Skeletal muscle satellite cell (primary cell): ENCODE data around the gene IFI27L1.

Source experiments
- H3K27me3 ChIP-seq: 2 replicates; pipeline ENCODE4 v1.7.0; 2013; ENCODE audit warnings: low read length; ENCODE audit not compliant: control insufficient read depth, insufficient read depth
- H3K36me3 ChIP-seq: 2 replicates; pipeline ENCODE4 v1.7.0; 2013; ENCODE audit warnings: mild to moderate bottlenecking, control low read depth, low read length; ENCODE audit not compliant: insufficient read depth
- H3K4me1 ChIP-seq: 2 replicates; pipeline ENCODE4 v1.7.0; 2013; ENCODE audit warnings: low read length; ENCODE audit not compliant: control insufficient read depth, insufficient read depth
- H3K4me2 ChIP-seq: 2 replicates; pipeline ENCODE4 v1.7.0; 2013; ENCODE audit warnings: mild to moderate bottlenecking, low read length
- H3K4me3 ChIP-seq: 2 replicates; pipeline ENCODE4 v1.7.0; 2013; ENCODE audit warnings: low read length
- H3K9ac ChIP-seq: 2 replicates; pipeline ENCODE4 v1.7.0; 2013; ENCODE audit warnings: mild to moderate bottlenecking, low read depth, low read length, moderate library complexity
- H3K9me3 ChIP-seq: replicated peaks from 2 replicates; pipeline ENCODE4 v1.7.0; 2013; ENCODE audit warnings: mild to moderate bottlenecking, control low read depth, low read length

Gene IFI27L1

DNA sequence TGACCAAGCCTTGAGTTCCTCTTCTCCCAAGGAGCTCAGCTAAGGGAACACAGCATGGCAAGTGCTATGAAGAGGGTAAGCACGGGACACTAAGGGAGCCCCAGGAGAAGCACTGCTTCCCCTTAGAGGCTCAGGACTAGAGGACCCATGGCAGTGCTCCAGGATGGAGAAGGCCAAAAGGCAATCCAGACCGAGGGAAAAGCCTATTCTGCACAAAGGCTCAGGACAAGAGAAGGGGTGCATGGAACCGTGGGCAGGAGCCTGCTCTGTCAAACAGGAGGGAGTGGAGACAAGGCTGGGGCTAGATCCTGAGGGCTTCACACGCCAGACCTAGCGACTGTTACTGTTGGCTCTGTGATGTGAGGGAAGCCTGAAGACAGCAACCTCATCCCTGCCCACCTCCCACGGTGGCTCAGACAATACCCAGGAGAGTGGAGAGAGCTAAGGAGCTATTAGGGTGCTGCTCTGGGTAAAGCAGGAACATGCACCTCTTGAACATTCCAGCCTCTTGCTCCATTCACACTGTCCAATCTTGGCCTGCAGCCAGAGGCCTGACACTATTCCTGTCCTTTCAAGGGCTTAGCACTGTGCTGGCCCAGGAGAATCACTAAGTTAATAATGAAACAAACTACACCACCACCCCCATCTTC lies 30.8 kb upstream of the IFI27L1 start:
- no peak overlapping the region for H3K4me3 ChIP-seq
- H3K4me1 ChIP-seq, result no peaks in the 10 kb centered on the region
- H3K27me3 ChIP-seq, result no peaks in the 10 kb centered on the region
- no peaks in the 10 kb centered on the region for H3K9me3 ChIP-seq
- no peak overlapping the region for H3K9ac ChIP-seq
- H3K36me3 ChIP-seq, result peaks cover 87% of the 10 kb centered on the region
- H3K4me2 ChIP-seq, result no peak overlapping the region

DNA sequence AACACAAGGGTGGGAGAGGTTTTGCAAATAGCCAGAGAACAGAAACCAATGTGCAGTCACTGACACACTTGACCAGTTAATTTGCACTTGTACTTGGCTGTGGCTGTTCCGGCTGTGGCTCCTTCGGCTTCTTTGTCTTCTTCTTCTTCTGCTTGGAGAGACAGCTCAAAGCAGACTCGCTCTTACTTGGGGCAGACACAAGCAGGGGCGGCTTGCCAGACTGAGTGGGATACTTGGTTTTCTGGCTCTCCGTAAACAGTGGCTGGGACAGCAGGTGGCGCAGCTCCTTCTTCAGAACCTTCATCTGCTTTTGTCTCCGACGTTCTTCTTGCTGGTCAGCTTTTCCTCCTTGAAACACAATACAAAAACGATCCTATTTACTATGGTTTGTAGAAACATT lies 30.0 kb upstream of the IFI27L1 start:
- H3K27me3 ChIP-seq, result no peaks in the 10 kb centered on the region
- H3K36me3 ChIP-seq, result peaks cover 87% of the 10 kb centered on the region
- H3K4me3 ChIP-seq, result no peak overlapping the region
- H3K9ac ChIP-seq, result no peak overlapping the region
- H3K4me2 ChIP-seq, result no peak overlapping the region
- H3K9me3 ChIP-seq, result no peaks in the 10 kb centered on the region
- H3K4me1 ChIP-seq, result no peaks in the 10 kb centered on the region

DNA sequence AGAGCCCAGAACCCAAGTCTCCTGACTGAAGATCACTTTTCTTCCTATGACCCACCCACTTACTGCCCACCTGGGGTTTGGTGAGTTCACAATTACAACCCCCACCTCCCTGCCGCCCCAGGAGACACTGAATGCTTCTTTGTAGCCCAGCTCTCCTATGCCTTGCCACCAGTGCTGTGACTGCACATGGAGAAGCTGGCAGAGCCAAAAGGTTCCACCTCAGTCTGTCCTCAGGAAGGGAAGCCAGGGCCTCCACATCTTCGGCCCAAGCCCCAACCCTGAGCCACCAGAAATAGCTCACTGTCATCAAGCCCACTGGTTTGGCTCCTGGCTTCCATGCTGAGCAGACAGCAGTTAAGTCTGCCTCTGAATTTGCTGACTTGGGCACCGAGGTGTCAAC lies 29.3 kb upstream of the IFI27L1 start:
- H3K9me3 ChIP-seq, result no peaks in the 10 kb centered on the region
- H3K9ac ChIP-seq, result no peak overlapping the region
- no peaks in the 10 kb centered on the region for H3K27me3 ChIP-seq
- H3K4me2 ChIP-seq, result no peak overlapping the region
- no peak overlapping the region for H3K4me3 ChIP-seq
- peaks cover 87% of the 10 kb centered on the region for H3K36me3 ChIP-seq
- H3K4me1 ChIP-seq, result no peaks in the 10 kb centered on the region

DNA sequence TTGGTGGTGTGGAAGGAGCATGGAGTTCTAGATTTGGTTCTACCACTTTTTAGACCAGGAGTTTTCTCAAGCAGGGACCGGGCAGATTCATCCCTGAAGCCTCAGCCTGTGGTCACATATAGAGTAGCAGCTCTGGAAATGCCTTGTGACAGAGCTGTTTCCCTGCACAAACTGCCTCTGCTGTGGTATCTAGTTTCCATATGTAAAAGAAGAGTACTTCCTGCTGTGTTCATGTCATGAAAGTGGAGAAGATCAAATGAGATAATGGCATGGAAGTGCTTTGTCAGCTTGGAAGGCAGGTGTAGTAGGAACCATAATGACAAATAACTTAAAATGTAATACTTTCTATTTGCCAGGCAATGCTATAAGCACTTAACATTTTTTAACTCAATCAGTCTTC lies 28.9 kb upstream of the IFI27L1 start:
- peaks cover 87% of the 10 kb centered on the region for H3K36me3 ChIP-seq

DNA sequence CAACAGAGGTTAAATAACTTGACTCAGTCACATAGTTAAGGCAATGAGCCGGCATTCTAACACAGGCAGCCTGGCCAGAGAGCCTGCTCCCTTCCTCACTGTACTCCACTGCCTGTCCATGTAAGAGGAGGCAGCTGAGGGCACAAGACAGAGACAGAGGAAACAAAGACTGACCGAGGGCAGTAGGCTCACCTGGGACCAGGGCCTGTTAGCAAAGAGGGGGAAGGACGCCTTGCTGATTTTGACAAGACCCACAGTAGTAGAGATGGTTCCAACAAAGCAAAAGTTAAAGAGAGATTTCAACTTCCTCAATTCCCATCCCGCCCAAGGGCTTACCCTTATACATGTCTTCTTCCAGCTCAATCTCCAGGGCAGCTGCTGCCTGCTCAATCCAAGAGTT lies 28.4 kb upstream of the IFI27L1 start:
- H3K4me3 ChIP-seq, result no peak overlapping the region
- no peak overlapping the region for H3K9ac ChIP-seq
- peaks cover 87% of the 10 kb centered on the region for H3K36me3 ChIP-seq

More for the DNA sequence above, 28.9 kb upstream of the IFI27L1 start:
- Histone ChIP-seq H3K4me3 (no peak overlapping the region), H3K9me3 (no peaks in the 10 kb centered on the region), H3K27me3 (no peaks in the 10 kb centered on the region), H3K9ac (no peak overlapping the region), H3K4me2 (no peak overlapping the region), H3K4me1 (no peaks in the 10 kb centered on the region)

DNA sequence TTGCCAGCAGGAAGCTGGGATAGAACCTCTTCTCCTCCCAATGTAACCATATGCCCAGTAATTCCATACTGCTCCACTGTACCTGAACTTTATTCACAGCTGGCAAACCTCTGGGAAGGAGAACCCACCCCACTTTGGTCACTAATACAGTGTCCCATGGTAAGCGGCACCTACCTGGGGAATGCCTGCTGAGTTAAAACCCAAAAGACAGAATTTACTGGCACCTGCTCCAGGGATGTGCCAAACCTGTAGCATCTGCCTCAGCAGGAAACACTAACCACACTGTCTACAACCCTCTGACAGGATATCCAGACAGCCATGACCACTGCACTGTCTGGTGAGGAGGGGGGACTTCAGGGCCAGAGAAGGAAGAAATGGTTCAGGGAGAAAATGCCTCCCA lies 26.7 kb upstream of the IFI27L1 start:
- H3K9ac ChIP-seq, result no peak overlapping the region
- peaks cover 84% of the 10 kb centered on the region for H3K36me3 ChIP-seq
- H3K4me3 ChIP-seq, result no peak overlapping the region
- H3K27me3 ChIP-seq, result no peaks in the 10 kb centered on the region
- H3K4me2 ChIP-seq, result no peak overlapping the region
- no peaks in the 10 kb centered on the region for H3K4me1 ChIP-seq
- H3K9me3 ChIP-seq, result no peaks in the 10 kb centered on the region

More for the DNA sequence above, 28.4 kb upstream of the IFI27L1 start:
- Histone ChIP-seq H3K27me3 (no peaks in the 10 kb centered on the region), H3K4me2 (no peak overlapping the region), H3K4me1 (no peaks in the 10 kb centered on the region), H3K9me3 (no peaks in the 10 kb centered on the region)

DNA sequence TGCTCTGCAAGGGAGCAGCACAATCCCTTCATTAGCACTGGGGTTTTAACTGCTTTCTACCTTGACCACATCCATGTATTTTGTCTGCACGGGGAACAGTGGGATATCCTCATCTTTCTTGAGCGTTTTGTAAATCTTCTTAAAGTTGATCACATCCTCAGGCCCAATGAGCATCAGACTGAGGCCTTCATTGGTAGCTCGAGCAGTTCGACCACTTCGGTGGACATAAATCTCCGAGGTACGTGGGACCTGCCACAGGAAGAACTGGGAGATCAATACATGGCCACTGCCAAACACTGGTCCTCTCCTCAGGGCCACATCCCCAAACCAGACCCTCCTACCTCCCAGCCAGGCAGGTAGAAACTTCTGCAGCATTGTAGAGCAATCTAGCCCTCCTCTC lies 26.2 kb upstream of the IFI27L1 start:
- Histone ChIP-seq H3K36me3 (peaks cover 85% of the 10 kb centered on the region), H3K4me2 (no peak overlapping the region), H3K4me3 (no peak overlapping the region), H3K9me3 (no peaks in the 10 kb centered on the region), H3K9ac (no peak overlapping the region), H3K27me3 (no peaks in the 10 kb centered on the region), H3K4me1 (no peaks in the 10 kb centered on the region)

DNA sequence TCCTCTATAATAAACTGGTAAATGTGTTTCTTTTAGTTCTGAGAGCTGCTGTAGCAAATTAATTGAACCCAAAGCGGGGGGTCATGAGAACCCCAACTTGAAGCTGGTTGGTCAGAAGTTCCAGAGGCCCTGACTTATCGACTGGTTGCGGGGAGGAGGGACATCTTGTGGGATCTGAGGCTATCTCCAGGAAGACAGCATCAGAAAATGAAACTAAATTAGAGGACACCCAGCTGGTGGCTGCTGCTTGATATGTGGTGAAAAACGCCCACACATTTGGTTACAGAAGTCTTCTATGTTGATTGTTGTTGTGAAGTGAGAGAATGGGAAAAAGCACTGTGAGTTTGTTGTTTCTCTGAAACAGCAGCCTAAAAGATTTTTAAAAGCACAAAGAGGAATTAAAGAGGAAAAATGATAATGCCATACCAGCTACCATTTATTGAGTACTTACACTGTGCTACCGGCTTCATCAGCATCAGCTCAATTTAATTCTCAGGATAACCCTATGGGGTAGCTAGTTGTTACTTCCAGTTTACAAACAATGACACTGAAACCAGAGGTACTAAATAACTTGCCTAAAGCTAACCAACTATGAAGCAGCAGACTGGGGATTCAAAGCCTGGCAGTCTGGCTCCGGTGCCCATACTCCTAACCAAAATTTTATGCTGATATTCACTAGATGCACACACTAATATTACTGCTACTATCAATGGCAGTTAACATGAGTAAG lies 24.4 kb upstream of the IFI27L1 start:
- no peak overlapping the region for H3K4me2 ChIP-seq
- no peaks in the 10 kb centered on the region for H3K9me3 ChIP-seq
- no peak overlapping the region for H3K9ac ChIP-seq
- H3K4me1 ChIP-seq, result no peaks in the 10 kb centered on the region
- no peaks in the 10 kb centered on the region for H3K27me3 ChIP-seq
- H3K36me3 ChIP-seq, result peaks cover 87% of the 10 kb centered on the region
- H3K4me3 ChIP-seq, result no peak overlapping the region

DNA sequence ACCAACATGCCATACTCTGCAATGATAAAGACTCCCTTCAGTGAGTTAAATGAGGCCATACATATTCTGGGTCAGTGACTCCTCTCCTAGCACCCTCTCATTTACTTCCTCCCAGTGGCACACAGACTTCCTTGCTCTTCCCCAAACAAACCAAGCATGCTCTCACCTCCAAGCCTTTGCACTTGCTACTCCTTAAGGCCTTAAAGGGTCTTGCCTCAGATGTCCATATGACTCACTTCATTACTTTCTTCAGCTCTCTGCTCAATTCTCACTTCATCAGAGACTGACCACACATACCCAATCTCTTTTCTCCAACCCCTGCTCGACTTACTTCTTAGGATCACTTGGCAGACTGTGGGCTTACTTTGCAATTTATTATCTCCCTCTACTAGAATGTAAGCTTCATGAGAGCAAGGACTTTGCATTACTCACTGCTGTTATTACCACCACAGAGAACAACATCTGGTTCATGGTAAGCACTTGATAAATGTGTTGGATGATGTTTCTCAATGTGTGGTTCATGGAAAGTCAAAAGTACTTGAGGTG lies 22.9 kb upstream of the IFI27L1 start:
- H3K4me3 ChIP-seq, result no peak overlapping the region
- H3K9ac ChIP-seq, result no peak overlapping the region
- H3K27me3 ChIP-seq, result no peaks in the 10 kb centered on the region
- H3K4me1 ChIP-seq, result peaks cover 10% of the 10 kb centered on the region
- H3K4me2 ChIP-seq, result no peak overlapping the region
- H3K36me3 ChIP-seq, result peaks cover 83% of the 10 kb centered on the region
- H3K9me3 ChIP-seq, result no peaks in the 10 kb centered on the region

DNA sequence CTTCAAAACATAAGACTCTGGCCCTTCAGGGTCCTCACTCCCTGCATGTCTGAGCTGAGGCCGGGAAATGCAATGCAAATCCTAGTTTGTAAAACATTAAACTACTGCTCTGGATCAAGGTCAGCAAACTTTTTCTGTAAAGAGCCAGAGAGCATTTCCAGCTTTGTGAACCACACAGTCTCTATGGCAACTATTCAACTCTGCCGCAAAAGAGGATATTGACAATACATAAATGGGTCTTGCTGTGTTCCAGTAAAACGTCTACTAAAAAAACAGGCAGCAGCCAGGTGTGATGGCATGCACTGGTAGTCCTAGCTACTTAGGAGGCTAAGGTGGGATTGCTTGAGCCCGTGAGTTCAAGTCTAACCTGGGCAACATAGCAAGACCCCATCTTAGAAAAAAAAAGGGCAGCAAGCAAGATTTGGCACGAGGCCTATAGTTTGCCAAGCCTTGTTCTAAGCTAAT lies 22.4 kb upstream of the IFI27L1 start:
- Histone ChIP-seq H3K4me2 (no peak overlapping the region), H3K9me3 (no peaks in the 10 kb centered on the region), H3K27me3 (no peaks in the 10 kb centered on the region), H3K4me1 (peaks cover 13% of the 10 kb centered on the region), H3K36me3 (peaks cover 82% of the 10 kb centered on the region), H3K4me3 (no peak overlapping the region), H3K9ac (no peak overlapping the region)

DNA sequence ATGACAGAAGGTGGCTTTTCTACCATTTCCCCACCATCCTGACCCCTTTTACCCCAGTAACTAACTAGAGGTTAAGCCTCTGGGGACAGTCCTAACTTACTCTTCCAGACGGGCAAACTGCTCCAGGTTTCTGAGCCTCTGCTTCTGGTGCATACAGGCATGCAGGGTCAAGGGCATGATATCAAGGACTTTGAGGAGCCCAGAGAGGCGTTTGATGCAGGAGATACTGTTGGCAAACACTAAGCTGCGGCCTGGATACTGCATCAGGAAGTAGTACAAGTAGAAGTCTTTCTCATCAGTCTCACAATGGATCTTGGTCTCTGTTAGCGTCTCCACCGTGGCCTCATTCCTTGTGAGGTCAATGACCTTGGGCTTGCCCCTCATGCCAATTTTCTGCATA lies 21.1 kb upstream of the IFI27L1 start:
- H3K4me2 ChIP-seq, result no peak overlapping the region
- H3K27me3 ChIP-seq, result no peaks in the 10 kb centered on the region
- H3K9ac ChIP-seq, result no peak overlapping the region
- H3K36me3 ChIP-seq, result peaks cover 75% of the 10 kb centered on the region
- H3K9me3 ChIP-seq, result no peaks in the 10 kb centered on the region
- H3K4me3 ChIP-seq, result no peak overlapping the region
- peaks cover 13% of the 10 kb centered on the region for H3K4me1 ChIP-seq
